Ishikawa (cell line): ENCODE results near the gene ZNF44.

Experiments used
- CREB1 ChIP-seq: IDR thresholded peaks from 2 replicates; pipeline ENCODE4 v1.6.1; 2012; ENCODE audit warnings: low read depth
- EP300 ChIP-seq: IDR thresholded peaks from 2 replicates; pipeline ENCODE4 v1.6.1; 2012; ENCODE audit warnings: borderline replicate concordance
- RAD21 ChIP-seq: IDR thresholded peaks from 2 replicates; pipeline ENCODE4 v1.6.1; 2012; ENCODE audit warnings: low read depth
- REST ChIP-seq: IDR thresholded peaks from 2 replicates; pipeline ENCODE4 v1.6.1; 2012; ENCODE audit warnings: low read depth, mild to moderate bottlenecking
- TAF1 ChIP-seq: IDR thresholded peaks from 2 replicates; pipeline ENCODE4 v1.6.1; 2012; ENCODE audit warnings: low read depth, mild to moderate bottlenecking
- YY1 ChIP-seq: IDR thresholded peaks from 2 replicates; pipeline ENCODE4 v1.6.1; 2012; ENCODE audit warnings: low read depth
- ZBTB7A ChIP-seq: IDR thresholded peaks from 2 replicates; pipeline ENCODE4 v1.6.1; 2012; ENCODE audit warnings: low read depth

- TF ChIP-seq EP300, result no peak
- no peak for TF ChIP-seq RAD21
- TF ChIP-seq CREB1, result no peak
- no peak for TF ChIP-seq REST
- no peak for TF ChIP-seq TAF1
- TF ChIP-seq ZBTB7A, result no peak
- TF ChIP-seq YY1, result no peak
Observed at GRCh38 chr19:12284631-12285030, 10.1 kb downstream of the ZNF44 start.
